ENCODE measurements around the gene KNOP1.

The KNOP1 gene

DNA sequence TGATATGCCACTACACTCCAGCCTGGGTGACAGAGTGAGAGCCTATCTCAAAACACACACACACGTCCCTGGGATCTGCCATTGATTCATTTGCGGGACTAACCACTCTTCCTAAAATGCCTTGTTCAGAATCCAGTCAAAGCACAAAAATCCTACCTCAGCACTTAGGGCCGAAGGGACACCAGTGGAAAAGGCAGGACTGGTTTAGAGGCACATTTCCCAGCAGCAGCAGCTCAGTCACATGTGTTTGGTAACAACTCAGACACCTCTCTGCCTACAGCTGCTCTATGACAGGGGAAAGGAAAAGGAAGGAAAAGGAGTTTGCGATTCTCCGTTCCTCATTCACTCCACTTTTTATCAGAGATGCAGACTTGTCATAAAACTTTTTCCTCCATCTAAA is 12.2 kb downstream of the KNOP1 start:
- DNase-seq = no peak

DNA sequence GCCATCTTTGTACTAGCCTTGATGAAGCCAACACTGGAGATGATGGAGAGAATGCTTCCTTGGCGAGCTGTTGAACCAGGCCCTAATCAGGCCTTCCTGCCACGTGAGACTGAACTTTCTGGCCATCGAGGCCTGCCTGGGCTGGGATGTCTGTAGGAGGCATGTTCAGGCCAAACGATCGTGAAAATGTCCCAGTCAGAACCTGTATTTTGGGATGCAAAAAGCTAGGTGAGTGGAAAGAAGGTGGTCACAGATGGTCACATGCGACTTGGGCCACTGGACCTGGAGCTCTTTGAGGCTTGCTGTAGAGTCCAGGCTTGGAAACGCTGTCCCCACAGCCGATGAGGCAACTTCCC is 12.9 kb downstream of the KNOP1 start:
- no peak for DNase-seq

DNA sequence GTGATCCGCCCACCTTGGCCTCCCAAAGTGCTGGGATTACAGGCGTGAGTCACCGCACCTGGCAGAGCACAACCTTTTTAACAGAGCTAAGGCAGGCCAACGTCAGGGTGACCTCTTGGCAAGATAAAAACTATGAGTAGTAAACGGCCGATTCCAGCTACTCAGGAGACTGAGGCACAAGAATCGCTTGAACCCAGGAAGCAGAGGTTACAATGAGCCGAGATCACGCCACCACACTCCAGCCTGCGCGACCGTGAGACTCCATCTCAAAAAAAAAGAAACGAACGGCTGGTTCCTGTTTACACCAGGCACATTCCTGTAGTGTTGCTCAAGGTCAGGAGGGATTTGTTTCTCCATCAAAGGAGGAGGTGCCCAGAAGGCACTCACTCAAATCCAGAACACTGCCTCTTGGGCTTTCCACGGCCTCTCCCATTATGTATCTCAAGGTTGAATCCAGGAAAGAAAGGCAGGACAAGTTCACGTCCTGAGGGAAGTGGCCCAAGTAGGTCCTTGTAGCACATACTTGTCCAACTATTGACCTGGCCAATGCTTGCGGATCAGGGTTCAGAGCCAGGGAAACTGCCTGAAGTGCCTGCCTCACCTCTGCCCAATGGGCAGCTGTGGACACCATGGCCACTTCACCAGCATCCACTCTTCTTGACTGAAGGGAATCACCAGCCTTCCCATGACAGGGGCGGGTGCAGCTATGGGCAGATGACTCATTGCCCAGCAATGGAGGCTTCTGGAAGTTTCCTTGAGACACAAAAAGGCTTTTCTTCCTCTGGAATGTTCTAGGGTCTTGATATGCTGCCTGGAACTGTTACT is 13.5 kb downstream of the KNOP1 start:
- DNase-seq = no peak

DNA sequence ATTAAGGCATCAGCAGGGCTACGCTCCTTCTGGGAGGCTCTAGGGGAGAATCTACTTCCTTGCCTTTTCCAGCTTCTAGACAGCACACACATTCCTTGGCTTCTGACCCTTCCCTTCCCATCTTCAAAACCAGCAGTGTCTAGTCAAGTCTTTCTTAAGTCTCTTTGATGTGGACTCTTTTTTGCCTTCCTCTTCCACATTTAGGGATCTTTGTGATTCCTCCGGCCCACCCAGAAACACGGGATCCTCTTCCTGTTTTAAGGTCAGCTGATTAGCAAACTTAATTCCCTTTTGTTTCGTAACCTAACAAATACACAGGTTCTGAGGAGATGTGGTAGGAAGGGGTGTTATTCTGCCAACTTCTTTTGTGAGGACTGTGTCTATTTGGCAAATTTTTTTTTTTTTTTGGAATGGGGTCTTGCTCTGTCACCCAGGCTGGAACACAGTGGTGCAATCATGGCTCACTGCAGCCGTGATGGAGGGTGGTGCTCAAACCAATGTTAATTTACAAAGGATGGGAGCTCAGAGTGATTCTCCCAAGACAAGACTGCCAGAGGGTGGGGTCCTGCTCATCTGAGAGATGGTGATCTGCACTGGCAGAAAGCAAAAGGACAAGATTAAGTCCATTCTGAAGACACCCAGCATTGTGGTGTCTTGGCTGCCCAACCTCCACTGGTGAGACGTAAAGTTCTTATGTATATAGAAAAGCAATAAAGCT is 14.7 kb downstream of the KNOP1 start:
- DNase-seq = no peak

DNA sequence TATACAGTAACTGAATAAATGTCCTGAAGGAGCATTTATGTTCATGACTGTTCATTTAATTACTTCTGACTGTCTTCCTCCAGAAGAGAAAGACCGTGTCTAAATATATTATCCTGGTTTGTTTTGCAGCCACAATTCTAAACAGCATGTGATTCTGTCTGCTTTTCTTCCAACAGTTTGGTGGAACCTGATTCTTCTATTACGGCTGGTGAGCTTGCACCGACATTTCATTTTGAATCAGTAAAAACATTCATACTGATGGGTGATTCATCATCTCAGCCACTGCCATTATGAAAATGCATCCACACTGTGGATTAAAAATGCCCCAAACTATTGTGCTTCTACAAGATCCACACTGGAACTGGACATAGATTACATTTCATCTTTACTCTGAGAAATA is 16.9 kb downstream of the KNOP1 start:
- DNase-seq = no peak

DNA sequence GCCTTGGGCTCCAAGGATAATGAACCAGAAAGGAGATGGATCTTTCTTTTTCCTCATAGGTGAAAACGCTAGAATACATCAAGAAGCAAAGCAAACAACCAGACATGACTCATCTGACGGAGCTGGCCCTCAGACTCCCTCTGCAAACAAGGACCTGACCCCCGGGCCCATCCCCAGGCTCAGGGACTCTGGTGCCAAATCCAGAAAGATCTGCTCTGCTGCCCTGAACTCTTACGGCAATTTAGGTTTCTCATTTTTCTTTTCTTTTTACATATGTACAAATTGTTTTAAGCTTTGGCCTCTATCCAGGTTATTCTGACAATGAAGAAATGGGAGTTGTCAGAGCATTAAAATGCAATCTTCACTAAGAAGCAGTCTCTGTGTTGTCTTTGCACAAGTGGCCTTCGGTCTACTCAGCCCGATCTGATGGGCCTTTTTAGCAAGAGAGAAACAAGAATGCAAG is 17.7 kb downstream of the KNOP1 start:
- DNase-seq = peak; percentile 9

DNA sequence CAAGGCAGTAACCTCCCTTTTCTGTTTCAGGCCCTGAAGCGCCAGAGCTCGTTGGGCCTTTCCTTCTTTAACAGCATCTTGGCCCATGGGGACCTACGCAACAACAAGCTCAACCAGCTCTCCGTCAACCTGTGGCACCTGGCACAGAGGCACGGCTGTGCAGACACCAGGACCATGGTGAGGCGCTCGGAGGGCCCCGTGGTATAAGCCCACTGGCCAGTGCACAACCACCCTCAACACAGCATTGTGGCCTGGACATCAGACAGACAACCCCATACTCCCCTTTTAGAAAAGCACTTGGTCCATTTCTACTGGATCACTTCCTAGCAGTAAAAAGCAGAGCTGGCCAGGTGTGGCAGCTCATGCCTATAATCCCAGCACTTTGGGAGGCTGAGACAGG is 18.6 kb downstream of the KNOP1 start:
- no peak for DNase-seq

DNA sequence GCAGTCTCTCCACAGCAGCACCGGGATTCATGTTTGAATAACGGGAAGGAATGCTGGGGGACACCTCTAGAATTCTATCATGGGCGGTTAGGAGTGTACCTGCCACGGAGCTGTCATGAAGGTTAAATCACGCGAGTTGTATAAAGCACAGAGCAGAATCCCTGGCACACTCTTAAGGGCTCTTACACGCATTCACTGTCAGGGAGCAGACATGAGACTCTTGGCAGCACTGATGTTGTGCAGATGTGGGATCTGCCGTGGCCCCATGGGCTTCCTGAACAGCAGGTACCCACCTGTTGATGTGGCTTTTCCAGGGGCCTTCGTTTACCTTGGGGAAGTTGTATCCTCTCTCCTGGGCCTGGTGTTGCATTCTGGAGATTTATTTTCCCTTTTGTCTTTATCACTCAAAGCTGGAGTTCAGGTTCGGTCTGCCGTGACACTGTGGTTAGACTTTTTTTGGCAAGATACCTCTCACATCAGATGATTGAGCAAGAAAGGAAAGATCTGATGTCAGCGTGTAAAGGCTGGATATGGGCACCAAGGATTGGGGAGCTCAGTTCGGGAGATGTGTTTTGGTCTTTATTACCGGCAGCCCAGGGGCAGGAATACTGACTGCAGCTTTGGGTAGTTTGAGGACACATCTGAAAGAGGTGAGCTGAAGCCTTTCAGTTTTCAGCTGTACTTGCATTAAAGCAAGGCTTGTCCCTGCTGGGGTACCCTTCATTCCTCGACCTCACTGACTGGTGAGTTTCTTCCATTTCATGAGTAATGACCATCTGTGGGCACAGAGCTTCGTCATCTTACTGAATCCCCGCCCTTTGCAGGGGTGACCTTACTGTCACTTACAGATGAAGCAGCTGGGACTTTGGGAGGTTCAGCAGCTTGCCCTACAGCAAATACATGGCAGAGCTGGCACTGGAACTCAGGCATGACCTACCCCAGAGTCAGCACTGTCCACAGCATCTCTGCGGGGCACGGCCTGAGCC is 19.3 kb downstream of the KNOP1 start:
- DNase-seq = no peak

DNA sequence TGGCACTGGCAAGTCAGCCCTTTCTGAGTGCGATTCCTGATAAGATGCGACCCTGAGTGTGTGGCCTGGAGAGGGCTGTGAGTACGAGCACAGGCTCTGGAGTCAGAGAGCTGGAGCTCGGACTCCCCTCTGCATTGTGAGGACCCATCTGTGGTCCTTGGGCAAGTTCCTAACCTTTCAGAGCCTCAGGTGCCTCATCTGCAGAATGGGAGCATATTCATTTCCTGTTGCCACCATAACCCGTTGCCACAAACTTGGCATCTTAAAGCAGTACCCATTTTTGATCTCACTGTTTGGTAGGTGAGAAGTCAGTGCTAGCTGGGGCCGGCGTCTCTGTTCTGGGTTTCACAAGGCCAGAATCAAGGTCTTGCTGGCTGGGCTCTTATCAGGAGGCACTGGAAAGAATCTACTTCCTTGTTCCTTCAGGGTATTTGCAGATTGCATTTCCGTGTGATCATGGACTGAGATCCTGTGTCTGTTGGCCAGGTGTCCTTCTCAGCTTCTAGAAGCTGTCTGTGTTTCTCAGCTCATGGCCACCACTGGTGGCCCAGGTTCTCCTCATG is 20.2 kb downstream of the KNOP1 start:
- DNase-seq = no peak

DNA sequence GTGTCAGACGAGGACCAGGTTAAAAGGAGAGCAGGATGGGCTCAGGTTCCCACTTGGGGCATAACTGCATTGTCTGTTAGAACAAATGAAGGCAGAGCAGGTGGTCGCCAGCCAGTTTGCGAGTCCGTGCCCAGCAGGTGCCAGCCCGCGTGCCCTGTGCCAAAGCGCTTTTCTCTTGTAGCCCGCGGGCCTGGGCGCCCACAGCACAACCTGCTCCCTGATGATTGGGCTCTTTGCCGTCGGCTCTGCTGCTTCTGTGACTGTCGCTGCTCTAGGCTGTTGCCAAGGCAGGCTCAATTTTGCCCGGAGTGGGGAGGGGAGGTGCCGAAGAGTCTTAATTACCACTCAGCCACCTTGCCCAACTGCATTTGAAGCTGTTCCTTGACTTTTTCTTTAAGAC is 21.1 kb downstream of the KNOP1 start:
- no peak for DNase-seq

DNA sequence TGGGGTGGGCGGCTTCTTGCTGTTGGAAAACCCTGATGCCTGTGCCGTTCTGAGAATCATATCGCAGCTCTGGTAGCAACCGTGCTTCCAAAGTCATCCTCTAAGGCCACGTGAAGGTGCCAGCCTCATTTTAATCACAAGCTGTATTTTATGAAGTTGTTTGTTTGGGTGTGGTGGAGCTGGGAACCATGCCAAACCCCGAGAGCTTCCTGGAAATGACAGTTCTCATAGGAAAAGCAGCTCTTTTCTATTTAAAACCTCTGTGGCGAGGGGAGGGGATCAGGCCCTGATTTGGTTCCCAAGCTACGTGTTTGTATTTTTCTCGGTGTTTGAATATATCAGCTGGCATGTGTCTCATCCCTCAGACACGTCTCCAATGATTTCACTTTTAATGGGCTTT is 21.7 kb downstream of the KNOP1 start:
- DNase-seq = peak; percentile 19

DNA sequence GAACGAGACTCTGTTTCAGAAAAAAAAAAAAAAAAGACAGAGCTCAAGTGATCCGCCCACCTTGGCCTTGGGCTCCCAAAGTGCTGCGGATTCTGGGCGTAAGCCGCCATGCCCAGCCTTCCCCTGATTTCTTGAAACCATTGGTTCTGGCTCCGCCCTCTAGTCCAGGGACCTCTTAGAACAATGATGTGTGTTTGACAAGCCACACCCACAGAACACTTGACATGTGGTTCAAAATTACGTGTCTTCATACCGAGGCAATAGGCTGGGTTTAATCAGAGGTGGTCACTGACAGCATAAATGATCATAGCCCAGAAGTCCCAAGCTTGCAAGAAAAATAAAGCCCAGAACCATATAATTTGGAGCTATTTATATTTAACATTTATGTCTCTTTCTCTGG is 23.0 kb downstream of the KNOP1 start:
- DNase-seq = peak; percentile 8

DNA sequence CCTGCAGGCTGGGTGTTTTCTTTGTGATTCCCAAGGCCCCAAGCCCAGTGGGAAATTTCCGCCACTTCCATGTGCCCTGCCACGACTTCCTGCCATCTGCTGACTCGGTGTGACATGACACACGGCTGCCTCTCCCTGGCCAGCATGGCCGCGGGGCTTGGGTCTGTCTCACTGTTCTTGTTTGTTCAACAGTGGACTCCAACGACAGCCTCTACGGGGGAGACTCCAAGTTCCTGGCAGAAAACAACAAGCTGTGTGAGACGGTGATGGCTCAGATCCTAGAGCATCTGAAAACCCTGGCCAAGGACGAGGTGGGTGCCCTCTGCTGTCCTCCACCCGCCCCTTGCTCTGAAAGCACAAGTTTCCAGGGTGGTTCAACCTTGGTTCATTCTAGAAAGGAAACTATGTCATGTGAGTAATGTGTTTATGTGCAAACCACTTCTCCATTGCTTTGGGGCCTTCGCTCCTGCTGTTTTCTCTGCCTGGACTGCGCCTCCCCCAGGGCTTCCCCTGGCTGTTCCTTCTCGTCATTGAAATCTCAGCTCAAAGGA is 26.8 kb downstream of the KNOP1 start:
- DNase-seq = no peak

DNA sequence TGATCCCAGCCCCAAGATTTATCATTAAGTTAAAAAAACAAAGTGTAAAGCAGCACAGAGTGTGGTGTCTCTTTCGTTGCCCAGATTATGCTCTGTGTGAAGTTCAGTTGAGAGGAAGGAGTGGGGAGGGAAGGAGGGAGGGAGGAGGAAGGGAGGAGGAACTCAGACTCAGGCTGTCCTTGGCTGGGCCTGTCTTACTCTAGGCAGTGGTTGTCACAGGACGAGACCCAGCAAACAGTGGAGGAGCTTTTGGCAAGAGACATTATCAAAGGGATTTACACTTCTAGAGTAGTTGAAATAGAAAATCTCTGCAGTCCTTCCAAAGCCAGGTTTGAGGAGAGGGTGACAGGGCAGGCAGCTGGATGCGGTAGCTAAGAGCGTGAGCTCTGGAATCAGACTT is 27.8 kb downstream of the KNOP1 start:
- no peak for DNase-seq

DNA sequence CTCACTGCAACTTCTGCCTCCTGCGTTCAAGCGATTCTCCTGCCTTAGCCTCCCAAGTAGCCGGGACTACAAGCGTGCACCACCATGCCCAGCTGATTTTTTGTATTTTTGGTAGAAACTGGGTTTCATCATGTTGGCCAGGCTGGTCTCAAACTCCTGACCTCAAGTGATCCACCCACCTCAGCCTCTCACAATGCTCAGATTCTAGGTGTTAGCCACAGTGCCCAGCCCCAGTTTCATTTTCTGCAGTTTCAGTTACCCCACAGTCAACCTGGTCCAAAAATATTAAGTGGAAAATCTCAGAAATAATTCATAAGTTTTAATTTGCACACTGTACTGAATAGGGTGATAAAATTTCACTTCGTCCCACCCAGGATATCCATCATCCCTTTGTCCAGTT is 28.7 kb downstream of the KNOP1 start:
- no peak for DNase-seq

DNA sequence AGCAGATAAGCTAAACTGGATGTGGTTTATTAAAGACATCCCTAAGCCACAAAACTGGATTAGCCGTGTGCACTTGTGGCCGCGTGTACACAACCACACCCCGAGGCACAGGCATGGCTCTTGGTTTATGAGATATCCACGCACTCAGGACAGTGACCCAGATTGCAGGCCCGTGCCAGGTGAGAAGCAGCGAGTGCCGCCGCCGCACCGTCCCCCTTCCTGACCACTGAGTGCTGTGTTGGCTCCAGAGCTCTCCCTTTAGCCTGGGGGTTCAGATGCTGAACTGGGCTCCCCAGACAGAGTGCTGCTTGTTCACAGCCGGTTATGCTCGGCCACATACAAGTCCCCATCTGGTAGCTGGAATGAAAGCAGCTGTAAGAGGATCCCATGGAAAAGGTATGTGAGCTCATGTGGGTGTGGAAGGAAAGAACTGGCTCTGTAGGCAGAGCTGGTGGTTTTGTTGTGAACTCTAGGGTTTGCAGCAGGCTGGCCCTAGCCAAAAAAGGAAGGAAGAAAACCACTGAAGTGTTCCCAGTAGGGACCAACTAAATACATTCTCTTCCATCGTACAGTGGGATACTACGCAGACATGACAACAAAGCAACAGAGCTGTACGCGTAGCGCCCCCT is 29.5 kb downstream of the KNOP1 start:
- no peak for DNase-seq

DNA sequence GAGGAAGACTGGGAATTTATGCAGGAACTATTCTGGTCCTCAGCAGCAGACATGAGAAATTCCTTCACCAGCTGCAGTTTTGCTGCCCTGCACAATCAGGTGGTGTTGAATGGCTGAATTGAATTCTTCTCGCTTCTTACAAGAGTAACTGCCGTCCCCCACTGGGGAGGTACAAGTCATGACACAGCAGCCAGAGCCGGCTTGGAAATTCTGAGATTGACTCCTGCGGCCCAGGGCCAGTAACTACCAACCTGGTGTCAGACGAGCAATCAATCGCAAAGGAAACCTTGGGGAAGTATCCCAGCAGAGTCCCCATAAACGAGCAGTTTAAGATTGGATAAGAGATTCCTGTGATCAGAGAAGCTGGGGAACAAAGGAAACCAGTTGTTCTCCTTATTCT is 30.7 kb downstream of the KNOP1 start:
- no peak for DNase-seq

DNA sequence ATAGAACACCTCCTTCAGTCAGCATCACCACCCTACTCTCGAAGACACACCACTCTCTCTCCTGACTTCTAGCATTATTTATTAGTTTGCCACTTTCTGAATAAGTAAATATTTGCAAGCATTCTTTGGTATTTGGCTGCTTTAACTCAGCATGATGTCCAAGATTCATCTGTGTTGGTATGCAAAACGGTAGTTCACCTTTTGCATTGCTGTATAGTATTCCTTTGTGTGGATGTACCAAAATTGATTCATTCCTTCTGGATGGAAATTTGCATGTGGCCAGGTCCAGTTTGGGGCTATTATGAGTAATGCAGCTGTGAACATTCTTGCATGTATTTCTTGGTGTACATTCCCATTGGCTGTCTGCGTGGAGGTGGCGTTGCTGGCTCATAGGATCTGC is 32.9 kb downstream of the KNOP1 start:
- DNase-seq = no peak

DNA sequence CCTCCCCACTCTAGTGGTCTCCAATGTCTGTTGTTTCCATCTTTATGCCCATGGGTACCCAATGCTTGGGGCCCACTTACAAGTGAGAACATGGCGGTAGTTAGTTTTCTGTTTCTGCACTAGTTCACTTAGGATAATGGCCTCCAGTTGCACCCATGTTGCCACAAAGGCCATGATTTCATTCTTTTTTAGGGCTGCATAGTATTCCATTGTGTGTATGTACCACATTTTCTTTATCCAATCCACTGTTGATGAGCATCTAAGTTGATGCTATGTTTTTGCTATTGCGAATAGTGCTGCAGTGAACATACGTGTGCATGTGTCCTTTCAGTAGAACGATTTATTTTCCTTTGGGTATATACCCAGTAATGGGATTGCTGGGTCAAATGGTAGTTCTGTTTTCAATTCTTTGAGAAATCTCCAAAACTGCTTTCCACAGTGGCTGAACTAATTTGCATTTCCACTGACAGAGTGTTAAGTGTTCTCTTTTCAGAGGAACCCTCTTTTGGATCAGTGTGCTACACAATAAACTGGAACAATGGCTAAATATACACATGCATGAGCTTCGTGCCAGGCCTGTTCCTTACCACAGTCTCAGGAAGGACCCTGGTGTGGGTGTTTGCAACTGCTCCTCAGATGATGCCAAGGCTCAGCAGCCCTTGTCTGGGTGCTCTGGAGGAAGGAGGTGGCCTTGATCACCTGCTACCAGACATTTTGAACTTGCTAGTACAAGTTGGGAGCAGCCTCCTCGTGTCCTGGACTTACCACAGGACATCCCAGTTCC is 34.4 kb downstream of the KNOP1 start:
- no peak for DNase-seq

DNA sequence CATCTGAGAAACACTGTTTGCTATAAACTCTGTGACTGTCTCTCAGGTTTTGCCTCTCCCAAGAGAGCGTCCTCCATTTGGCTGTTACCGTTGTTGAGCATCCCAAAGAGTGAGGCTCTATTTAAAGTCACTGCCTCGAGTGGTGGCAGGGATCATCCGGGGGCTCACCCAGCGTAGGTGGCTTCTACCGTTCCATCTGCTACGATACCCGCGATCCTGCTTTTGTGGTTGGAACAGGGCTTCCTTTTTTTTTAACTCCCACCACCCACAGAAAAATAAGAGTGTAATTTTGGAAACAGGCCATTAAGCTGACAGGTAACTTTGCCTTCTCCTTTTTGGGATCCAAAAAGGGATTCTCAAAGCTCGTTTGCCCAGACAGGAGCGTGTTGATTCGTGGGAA is 36.4 kb downstream of the KNOP1 start:
- DNase-seq = no peak

DNA sequence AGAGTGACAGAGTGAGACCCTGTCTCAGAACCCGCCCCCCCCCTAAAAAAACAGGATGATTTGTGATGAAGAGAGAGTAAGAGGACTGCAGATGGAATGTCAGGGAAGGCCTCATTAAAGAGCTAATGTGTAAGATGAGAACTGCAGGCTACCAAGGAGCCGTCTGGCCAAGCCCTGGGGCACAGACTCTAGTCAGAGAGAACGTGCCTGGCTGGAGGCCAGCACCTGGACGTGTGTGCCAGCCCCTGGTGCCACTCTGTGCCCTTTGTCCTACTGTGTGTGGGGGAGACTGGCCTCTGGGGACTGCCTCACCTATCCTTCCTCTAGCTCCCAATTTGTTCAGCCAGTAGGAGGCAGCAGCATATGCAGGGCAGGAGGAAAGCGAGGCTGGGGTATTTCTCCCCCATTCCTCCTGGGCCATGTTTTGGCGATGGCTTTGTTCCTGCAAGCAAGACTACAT is 37.1 kb downstream of the KNOP1 start:
- DNase-seq = no peak
